Activated CD8-positive, alpha-beta T cell treated with anti-CD3 and anti-CD28 coated beads for 36 hours (primary cell): ENCODE data around the gene DBF4. TPM values are rescaled to one million over a fixed set of nuclear protein-coding genes. Genes with fewer than 3 reads are reported as not detected.

Experiments used
- ATAC-seq: fragments of 200-7000 bp; cut with Tn5 transposase; one replicate; pipeline ENCODE4 v1.10.0; 2021; ENCODE audit warnings: mild to moderate bottlenecking, moderate library complexity
- CTCF ChIA-PET: fragments of 350-600 bp; sonication (Branson Sonifier 250); formaldehyde crosslinking; loops from one replicate; lab custom pipeline; 2021; ENCODE audit warnings: antibody characterized with exemption; lab: Charles Lee
- POLR2A ChIA-PET: fragments of 350-600 bp; sonication (Branson Sonifier 250); formaldehyde crosslinking; loops from one replicate; lab custom pipeline; 2021; ENCODE audit warnings: antibody characterized with exemption; lab: Charles Lee
- DNase-seq: peaks from one replicate; pipeline ENCODE4 v3.0.0-alpha.2; 2020
- H3K27ac Mint-ChIP-seq: one replicate; pipeline ENCODE4 v1.8.0; 2021; ENCODE audit warnings: mild to moderate bottlenecking, mixed read lengths
- H3K27me3 Mint-ChIP-seq: one replicate; pipeline ENCODE4 v1.8.0; 2021; ENCODE audit warnings: mixed read lengths
- H3K36me3 Mint-ChIP-seq: one replicate; pipeline ENCODE4 v1.8.0; 2021; ENCODE audit warnings: low read depth, mixed read lengths
- H3K4me1 Mint-ChIP-seq: one replicate; pipeline ENCODE4 v1.8.0; 2021; ENCODE audit warnings: low read depth, mixed read lengths
- H3K4me3 Mint-ChIP-seq: one replicate; pipeline ENCODE4 v1.8.0; 2021; ENCODE audit warnings: mild to moderate bottlenecking, moderate library complexity, mixed read lengths
- H3K9me3 Mint-ChIP-seq: one replicate; pipeline ENCODE4 v1.8.0; 2021; ENCODE audit warnings: mixed read lengths
- CTCF ChIP-seq: fragments of 200-600 bp; IDR thresholded peaks from one replicate; pipeline ENCODE4 v1.8.0; 2022; ENCODE audit warnings: antibody characterized with exemption, mild to moderate bottlenecking
- intact Hi-C: fragments of 100-400 bp; cut with micrococcal nuclease; formaldehyde crosslinking; loops from one replicate; pipeline ENCODE4 v1.10.0; 2022
- total RNA-seq, 2 experiments: library from RNA; stranded (reverse); gene quantifications; one replicate each; pipeline ENCODE4 v1.2.3, GENCODE V29; 2021

Gene DBF4
- total RNA-seq, 2 experiments from 2014 or later = 77.6 to 78.7 TPM

GRCh38 chr7:87875151-87876039 lies 898 bp upstream of the DBF4 start:
- ATAC-seq (peak; percentile 3), DNase-seq (no peak)
- peak overlapping the region; percentile 96 for H3K27ac Mint-ChIP-seq
- H3K4me3 Mint-ChIP-seq = peak overlapping the region; percentile 78
- H3K9me3 Mint-ChIP-seq = peaks cover 17% of the 10 kb centered on the region
- TF ChIP-seq CTCF = no peak
- H3K27me3 Mint-ChIP-seq = no peaks in the 10 kb centered on the region
- CTCF ChIA-PET = interaction anchor here (1.0 kb wide), 2 partner anchors 11 kb away, joined by 3 read pairs; no protein-coding TSS in a partner anchor
- intact Hi-C loops = loop anchor here (5.0 kb wide), 1 partner anchor 342 kb away; no protein-coding TSS in a partner anchor
- POLR2A ChIA-PET = interaction anchor here (0.6 to 1.4 kb wide), 2 partner anchors 11 to 400 kb away, joined by 3 to 4 read pairs; partner anchors contain the start of gene ABCB4
- H3K4me1 Mint-ChIP-seq = peaks cover 45% of the 10 kb centered on the region
- peaks cover 57% of the 10 kb centered on the region for H3K36me3 Mint-ChIP-seq

DNA sequence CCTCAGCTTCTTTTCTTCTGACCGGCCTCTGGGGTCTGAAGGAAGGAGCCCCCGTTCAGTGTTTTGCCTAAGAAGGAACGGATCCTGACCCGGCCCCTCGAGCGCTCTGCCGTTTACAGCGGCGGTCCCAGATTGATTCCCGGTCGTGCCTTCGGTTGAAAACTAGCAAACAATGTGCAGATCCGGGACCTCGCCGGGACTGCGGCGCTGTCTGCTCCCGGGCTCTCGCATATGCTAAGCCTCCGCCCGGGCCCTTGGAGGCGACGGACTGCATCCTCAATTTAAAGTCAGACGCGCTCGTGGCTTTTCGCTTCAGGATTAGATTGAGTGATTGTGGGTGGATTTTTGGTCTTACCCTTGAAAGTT lies 559 bp downstream of the DBF4 start:
- CTCF ChIA-PET = no interaction called here
- peak overlapping the region; percentile 78 for H3K4me3 Mint-ChIP-seq
- POLR2A ChIA-PET = interaction anchor here (0.7 to 0.9 kb wide), 2 partner anchors 9 to 489 kb away, joined by 3 to 4 read pairs; no protein-coding TSS in a partner anchor

DNA sequence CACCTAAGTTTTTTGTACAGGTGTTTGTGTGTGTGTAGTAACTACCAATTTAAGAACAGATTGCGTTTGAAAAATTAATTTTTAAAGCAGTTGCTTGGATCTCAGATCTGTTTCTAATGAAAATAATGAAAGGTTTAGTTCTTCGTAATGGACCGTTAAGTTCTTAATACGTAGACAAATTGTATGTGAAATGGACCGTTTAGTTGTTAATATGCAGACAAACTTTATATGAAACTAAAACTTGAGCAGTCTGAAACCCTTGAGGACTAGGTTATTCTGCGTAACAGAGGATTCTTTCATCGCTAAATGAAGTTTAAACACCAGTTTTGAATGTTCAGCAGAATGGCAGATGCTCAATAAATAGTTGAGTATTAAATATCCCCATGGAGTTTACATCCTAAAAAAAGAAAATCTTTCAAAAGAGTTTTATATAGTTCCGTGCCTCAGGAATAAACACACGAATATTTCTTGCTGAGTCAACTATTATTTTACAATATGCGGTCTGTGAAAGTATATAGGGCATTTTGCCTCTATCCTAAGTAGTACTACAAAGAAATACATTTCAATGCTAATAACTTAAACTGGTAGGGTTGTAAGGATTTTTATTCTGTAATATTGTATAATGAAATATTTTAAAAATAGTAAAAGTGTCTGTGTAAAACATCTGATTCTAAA lies 1.2 kb downstream of the DBF4 start:
- Mint-ChIP-seq H3K4me3 (peak overlapping the region; percentile 78), H3K27me3 (no peaks in the 10 kb centered on the region), H3K36me3 (peaks cover 52% of the 10 kb centered on the region), H3K9me3 (peaks cover 5% of the 10 kb centered on the region), H3K4me1 (peaks cover 48% of the 10 kb centered on the region), H3K27ac (peak overlapping the region; percentile 78)
- POLR2A ChIA-PET = interaction anchor here (0.5 kb wide), 1 partner anchor 373 kb away, joined by 8 read pairs; no protein-coding TSS in a partner anchor
- intact Hi-C loops = loop anchor here (5.0 kb wide), 1 partner anchor 340 kb away; no protein-coding TSS in a partner anchor
- TF ChIP-seq CTCF = no peak
- ATAC-seq (no peak), DNase-seq (no peak)
- CTCF ChIA-PET = no interaction called here

More for the DNA sequence above, 559 bp downstream of the DBF4 start:
- ATAC-seq (peak; percentile 15), DNase-seq (peak; percentile 66)
- Mint-ChIP-seq H3K4me1 (peaks cover 52% of the 10 kb centered on the region), H3K27me3 (no peaks in the 10 kb centered on the region), H3K9me3 (peaks cover 10% of the 10 kb centered on the region), H3K27ac (peak overlapping the region; percentile 96), H3K36me3 (peaks cover 51% of the 10 kb centered on the region)
- intact Hi-C loops = loop anchor here (5.0 kb wide), 1 partner anchor 340 kb away; no protein-coding TSS in a partner anchor
- no peak for TF ChIP-seq CTCF

DNA sequence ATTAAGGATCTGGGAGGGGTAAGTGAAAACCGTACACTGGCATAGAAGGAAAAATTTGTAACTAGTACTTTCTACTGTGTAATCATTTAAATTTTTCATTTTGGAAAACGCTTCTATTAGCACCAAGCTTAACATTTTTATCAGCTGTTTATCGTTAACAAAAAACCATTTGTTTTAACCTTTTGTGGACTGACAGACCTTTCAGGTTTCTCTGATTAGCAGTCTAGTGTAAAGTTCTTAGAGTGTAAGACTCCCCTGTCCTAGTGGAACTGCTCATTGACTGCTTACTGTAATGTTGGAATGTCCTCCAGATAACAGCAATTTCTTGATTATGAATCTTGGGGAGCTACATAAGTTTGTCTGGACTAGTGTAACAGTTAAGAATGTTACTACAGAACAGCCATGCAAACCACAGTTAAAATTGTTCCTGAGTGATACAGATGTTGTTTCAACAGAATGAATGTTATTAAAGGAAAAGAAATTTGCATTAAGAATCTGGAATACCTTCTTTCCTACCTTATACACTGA lies 2.0 kb downstream of the DBF4 start:
- ATAC-seq (no peak), DNase-seq (no peak)
- no peak for TF ChIP-seq CTCF
- intact Hi-C loops = loop anchor here (5.0 kb wide), 1 partner anchor 339 kb away; no protein-coding TSS in a partner anchor
- Mint-ChIP-seq H3K4me3 (peak overlapping the region; percentile 78), H3K27me3 (no peaks in the 10 kb centered on the region), H3K4me1 (peaks cover 49% of the 10 kb centered on the region), H3K36me3 (peaks cover 51% of the 10 kb centered on the region), H3K27ac (no peak overlapping the region), H3K9me3 (peaks cover 1% of the 10 kb centered on the region)
- POLR2A ChIA-PET = interaction anchor here (0.5 kb wide), 1 partner anchor 374 kb away, joined by 8 read pairs; no protein-coding TSS in a partner anchor
- CTCF ChIA-PET = no interaction called here
